Activated CD8-positive, alpha-beta memory T cell treated with anti-CD3 and anti-CD28 coated beads for 4 hours (primary cell): Measurements from ENCODE around the gene GGT6.
"Not testable (repeated sequence)": the region's sequence is repeated elsewhere in the genome, so short reads cannot be mapped to it uniquely, and the experiment has no call there.

Source experiments
- DNase-seq, 2 donors: peaks; one replicate each; pipeline ENCODE4 v3.0.0-alpha.2; 2020; ENCODE audit warnings: low read depth in 2 of 2

Gene GGT6, protein sequence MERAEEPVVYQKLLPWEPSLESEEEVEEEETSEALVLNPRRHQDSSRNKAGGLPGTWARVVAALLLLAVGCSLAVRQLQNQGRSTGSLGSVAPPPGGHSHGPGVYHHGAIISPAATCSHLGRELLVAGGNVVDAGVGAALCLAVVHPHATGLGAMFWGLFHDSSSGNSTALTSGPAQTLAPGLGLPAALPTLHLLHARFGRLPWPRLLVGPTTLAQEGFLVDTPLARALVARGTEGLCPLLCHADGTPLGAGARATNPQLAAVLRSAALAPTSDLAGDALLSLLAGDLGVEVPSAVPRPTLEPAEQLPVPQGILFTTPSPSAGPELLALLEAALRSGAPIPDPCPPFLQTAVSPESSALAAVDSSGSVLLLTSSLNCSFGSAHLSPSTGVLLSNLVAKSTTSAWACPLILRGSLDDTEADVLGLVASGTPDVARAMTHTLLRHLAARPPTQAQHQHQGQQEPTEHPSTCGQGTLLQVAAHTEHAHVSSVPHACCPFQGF

DNA sequence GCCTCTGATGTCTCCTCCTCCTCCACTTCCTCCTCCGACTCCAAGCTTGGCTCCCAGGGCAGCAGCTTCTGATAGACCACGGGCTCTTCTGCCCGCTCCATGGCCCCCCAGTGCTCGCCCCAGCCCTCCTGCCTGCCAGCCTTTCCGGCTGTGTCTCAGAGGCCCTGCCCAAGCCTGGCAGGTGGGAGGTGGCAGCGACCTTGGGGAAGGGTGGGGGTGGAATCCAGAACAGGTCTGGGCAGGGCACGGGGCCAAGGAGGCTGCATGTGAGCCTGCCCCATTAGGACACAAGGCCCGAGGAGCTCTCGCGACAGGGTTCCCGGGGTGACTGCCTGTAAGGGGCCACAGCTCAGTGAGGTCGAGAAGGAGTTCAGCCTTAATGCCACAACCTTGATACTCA, at the start of gene GGT6:
Gene GGT6 (minus strand): TSS at position 157 of the 400 bp plus-strand sequence. CDS start 56 bp downstream, at position 101.
- DNase-seq: no peak

- DNase-seq: no peak
These were observed 49.8 kb upstream of the GGT6 start for GRCh38 chr17:4610162-4610561.

DNA sequence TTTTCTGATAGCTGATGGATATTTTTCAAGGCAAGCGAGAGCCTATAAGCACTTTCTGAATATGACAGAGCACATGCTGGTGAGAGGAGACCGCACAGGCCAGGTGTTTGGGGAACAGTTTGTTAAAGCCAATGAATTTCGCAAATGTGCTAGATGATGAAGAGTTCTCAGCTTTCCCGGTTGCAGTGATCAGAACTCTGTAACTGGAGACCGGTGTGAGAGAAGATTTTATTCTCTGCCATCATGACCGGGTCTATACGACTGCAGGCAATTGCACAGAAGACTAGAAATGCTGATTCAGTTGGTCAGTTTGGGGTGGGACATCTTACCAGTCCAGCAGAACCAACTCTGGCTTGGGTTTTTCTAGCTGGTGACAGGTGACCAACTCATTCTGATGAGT, 49.4 kb upstream of the GGT6 start:
- DNase-seq: no peak

DNA sequence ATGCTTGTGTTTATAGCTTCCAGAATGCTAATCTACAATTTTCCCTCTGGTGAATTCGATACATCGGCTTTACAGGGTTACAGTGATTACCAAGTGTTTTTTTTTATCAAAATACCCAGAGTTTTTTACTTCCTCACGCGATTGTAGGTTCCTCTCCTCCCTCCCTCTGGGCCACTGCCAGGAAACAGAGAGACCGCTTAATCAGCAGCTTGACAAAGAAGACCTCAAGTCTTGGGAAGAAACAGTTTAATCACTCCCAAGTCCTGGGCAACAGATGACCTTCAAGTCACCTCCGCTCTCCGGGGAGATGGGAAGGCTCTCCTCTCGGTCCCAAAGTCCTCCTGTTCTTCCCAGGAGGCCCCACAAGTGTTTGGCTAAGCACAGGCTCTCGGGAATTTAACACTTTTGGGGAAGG, 47.4 kb upstream of the GGT6 start:
- DNase-seq: no peak

DNA sequence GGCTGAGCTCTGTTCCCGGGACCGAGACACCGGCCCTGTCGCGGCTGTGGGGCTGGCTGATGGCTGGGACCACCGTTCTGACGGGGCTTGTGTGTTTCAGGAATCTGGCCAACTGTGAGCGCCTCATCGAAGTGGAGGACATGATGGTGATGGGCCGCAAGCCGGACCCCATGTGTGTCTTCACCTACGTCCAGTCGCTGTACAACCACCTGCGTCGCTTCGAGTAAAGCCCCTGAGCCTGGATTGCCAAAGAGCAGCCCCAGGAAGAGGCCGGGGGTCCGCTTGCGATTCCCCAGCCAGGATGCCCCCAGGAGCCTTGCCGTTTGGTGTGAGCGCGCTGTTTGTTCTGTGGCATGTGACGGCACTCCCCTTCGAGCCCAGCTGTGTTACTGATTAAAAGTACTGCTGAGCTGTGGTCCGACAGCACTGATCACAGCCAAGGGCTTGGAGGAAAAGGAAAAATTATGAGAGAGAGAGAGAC, 46.9 kb upstream of the GGT6 start:
- DNase-seq: no peak

DNA sequence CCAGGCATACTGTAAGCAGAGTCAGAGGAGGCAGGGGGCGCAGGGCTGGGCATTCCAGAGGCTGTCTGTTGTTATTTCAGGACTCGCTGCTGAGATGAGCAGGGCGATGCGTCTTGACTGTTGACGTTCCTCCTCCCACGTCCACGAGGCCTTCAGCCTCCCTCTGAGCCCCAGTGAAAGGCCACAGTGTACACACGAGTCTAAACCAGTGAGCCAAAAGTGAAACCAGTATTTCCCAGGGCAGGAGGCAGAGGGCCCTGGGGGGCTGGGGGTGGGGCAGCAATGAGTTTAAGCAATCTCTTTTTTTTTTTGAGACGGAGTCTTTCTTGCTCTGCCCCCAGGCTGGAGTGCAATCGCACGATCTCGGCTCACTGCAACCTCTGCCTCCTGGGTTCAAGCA, 45.4 kb upstream of the GGT6 start:
- DNase-seq: no peak

GRCh38 chr17:4604736-4605135, 44.4 kb upstream of the GGT6 start:
- not testable (repeated sequence) for DNase-seq

- no peak for DNase-seq
These were observed 43.8 kb upstream of the GGT6 start for GRCh38 chr17:4604111-4604644.

DNA sequence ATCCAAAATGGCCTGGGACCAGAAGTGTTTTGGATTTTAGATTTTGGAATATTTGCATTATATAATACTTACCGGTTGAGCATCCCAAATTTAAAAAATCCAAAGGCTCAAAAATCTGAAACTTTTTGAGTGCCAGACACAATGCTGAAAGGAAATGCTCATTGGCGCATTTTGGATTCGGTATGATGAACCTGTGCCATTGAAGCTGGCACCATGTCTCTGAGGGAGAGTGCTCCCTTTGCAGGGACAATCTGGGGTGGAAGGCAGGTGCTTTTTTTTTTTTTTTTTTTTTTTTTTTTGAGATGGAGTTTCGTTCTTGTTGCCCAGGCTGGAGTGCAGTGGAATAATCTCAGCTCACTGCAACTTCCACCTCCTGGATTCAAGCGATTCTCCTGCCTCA, 41.7 kb upstream of the GGT6 start:
- no peak for DNase-seq

- no peak for DNase-seq
These were observed 40.9 kb upstream of the GGT6 start for GRCh38 chr17:4601326-4601725.

- DNase-seq: no peak
These were observed 40.2 kb upstream of the GGT6 start for GRCh38 chr17:4600563-4600962.

GRCh38 chr17:4599505-4600281, 39.3 kb upstream of the GGT6 start:
- DNase-seq: no peak

DNA sequence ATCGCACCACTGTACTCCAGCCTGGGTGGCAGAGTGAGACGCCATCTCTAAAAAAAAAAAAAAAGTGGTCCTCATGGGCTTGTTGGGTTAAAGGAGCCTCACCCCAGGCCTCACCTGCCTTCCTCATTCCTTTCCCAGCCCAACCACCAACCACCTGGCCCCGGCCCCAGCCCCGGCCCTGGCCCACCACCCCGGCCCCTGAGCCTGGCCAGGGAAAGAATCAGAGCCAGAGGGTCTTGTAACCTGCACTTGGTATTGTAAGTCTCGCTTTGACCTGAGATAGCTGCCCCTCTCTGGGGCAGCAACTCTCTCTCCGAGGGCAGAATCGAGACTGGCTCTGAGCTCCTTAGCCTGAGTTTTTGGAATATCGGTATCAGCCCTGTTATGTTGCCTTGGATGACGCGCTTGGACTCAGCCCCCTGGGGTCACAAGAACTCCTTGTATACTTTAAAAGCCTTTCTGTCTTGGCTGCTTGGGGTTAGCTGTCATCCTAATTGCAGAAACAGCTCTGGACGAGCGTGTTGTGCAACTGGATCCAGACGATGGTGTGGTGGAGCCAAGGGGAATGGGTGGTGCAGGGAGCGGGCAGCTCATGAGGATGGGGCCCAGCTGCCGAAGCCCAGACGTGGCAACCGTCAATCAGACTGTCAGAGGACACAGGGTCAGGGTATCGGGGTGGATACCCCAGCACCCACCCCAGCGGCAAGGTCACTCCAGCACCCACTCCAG, 38.6 kb upstream of the GGT6 start:
- DNase-seq: no peak

DNA sequence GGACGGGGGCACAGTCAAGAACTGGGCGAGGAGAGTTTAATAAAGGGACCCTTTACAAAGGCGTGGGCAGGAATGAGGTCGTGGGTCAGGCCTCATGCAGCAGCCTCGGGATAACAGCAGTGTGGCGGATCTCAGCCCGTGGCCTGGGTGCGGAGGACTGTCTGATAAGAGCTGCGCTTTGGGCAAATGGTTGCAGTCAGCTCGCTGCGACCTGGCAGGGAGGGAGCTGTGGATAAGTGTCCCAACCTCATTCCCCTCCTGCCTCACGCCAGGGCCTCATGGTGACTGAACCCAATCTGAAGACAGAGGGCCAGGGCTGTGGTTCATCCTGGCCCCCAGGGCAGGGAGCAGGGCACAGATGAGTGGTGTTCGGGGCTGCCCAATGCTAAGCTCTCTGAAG, 37.6 kb upstream of the GGT6 start:
- DNase-seq: no peak

DNA sequence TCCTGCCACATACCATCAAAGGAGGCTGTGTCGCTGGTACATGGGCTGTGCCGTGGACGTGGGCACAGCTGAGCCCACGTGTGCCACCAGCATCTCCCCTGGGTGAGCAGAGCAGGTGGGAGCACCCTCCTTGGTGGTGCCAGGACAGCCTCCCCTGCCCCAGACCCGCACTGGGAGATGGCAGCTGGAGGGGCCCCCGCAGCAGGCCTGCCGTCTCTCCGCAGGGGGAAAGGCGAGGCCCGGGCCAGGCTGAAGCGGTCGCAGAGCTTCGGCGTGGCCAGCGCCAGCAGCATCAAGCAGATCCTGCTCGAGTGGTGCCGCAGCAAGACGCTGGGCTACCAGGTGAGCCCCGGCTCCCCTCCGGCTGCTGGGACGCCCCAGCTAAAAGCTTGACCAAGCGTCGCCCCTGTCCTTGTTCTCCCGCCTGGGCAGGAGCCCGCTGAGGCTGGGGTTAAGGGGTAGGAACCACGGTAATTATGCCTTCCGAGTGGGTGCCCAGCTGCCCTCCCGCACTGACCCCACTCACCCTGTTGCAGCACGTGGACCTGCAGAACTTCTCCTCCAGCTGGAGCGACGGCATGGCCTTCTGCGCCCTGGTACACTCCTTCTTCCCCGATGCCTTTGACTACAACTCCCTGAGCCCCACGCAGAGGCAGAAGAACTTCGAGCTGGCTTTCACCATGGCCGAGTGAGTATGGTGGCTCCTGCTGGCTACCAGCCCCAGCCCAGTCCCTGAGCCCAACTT, 36.4 kb upstream of the GGT6 start:
- no peak for DNase-seq

GRCh38 chr17:4595685-4596342, 35.4 kb upstream of the GGT6 start:
- DNase-seq: not testable (repeated sequence)

DNA sequence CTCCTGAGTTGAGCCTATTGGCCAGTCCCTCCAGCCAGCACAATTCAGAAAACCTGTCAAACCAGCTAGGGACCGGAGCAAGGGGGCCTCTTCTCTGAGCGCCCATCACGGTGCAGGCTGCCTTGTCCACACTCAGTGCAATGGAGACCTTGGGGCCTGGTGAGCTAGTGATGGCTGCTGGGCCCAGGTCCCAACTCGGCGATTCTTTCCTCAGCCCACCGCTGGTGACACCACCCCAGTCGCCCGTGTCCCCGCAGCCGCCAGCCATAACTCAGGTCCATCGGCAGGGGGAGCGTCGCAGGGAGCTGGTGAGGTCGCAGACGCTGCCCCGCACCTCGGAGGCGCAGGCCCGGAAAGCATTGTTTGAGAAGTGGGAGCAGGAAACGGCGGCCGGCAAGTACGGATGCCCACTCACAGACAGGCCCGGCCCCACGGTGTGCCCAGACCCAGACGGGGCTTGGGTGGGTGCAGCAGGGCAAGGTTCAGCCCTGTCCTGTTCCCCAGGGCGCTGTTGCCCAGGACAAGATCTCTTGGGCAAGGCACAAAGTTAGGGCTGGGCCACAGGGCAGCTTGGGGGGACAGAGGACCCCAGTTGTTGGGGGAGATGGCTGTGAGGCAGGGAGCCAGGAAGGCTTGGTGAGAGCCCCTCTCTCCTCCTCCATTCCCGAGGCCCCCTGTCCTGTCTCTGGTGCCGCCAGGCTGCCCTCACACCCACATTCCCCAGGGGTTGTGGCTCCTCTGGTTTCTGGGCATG, 34.7 kb upstream of the GGT6 start:
- no peak for DNase-seq

DNA sequence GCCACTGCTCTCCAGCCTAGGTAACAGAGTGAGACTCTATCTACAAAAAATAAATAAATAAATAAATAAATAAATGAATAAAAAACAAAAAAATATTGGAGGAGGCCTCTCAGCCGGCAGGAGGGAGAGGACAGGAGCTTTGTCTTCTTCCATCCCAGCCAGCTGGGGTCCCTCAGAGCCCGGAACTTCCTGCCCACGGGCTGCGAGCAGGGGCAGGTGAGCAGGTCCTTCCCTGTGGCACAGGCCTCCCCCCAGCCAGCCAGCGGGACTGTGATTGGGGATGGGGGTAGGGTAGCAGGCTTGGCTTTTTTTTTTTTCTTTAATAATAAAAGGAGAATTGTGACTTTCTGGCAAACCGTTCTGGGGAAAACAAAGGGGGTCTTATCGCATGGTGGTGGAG, 34.0 kb upstream of the GGT6 start:
- no peak for DNase-seq

GRCh38 chr17:4593021-4593421, 32.6 kb upstream of the GGT6 start:
- DNase-seq: no peak
